Hypothalamus (tissue), 51 donors: ENCODE measurements around the gene ARPC5.
"Not testable (repeated sequence)": the region's sequence is repeated elsewhere in the genome, so short reads cannot be mapped to it uniquely, and the experiment has no call there.

Source experiments
- DNase-seq, 51 donors: peaks; one replicate each; lab custom pipeline; 2025; lab: John Stamatoyannopoulos, UW

The ARPC5 gene

DNA sequence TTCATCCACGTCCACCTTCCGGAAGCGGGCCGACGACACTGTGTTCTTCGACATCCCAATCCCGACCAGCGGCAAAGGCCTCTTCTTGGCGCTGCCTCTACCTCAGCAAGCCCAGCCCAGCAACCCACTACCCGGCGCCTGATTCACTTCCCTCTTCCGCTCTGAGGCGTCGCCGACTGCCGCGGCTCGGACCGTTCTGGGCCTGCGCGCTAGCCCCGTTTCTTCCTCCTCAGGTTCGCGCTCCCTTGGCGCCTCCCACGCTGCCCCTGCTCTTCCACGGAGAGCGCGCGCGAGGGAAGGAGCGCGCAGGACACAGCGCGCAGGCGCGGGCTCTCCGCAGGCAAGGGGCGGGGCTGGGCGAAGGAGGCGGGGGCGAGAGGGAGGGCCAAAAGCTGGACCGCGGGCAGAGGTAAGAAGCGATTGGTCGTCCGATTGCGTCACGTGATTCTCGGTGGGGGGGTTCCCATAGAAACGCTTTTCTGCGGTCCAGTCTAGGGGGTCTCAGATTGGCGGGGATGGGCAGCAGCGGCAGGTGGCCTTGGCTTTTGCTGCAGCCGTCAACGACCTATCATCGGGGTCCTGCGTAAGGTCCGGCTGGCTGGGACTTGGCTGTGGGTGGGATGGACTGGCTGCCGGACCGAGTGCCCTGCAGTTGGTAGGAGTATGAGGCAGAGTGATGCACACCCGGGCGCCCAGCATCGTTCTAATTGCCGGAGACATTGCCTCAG is at the start of gene ARPC5:
TSS of gene ARPC5 (minus strand) at position 178 of the 728 bp plus-strand sequence. CDS start at position 54, 124 bp downstream.
- peak; percentile 84 to 100 (median 96) for DNase-seq

GRCh38 chr1:183685112-183685713 is 49.6 kb upstream of the ARPC5 start:
- DNase-seq: peak in 2 of 51 donors; percentile 8 to 10

DNA sequence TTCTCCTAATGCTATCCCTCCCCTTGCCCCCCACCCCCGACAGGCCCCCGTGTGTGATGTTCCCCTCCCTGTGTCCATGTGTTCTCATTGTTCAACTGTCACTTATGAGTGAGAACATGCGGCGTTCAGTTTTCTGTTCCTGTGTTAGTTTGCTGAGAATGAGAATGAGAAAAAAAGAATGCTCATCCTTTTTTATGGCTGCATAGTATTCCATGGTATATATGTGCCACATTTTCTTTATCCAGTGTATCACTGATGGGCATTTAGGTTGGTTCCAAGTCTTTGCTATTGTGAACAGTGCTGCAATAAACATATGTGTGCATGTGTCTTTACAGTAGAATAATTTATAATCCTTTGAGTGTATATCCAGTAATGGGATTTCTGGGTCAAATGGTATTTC is 43.8 kb upstream of the ARPC5 start:
- DNase-seq: not testable (repeated sequence)

GRCh38 chr1:183678819-183679218 is 43.2 kb upstream of the ARPC5 start:
- DNase-seq: no peak

DNA sequence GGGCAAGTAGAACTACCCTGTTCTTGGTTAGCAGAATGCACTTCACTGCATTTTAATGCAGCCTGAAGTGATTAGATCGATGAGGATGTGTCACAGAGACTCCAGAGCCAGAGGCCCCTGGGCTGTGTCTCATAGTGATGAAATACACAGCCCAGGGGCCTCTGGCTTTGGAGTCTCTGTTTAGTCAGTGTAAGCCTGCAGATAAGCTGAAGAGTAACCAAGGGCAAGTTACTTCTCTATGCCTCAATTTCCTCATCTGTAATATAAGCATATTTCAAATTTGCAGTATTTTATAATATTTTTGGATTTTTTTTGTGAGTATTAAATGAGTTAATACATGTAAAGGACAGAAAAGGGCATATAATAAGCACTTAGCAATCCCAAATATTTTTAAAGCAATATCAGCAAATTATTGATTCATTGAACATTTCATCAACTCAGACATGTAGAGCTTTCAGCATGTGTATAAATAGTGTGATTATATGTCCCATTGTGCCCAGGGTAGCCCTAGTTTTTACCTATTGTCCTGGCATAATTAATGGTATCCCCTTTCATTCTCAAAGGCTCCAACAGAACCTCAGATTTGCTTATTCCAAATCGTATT is 41.1 kb upstream of the ARPC5 start:
- no peak for DNase-seq

- no peak for DNase-seq
Observed at GRCh38 chr1:183675883-183676585, 40.5 kb upstream of the ARPC5 start.

GRCh38 chr1:183675381-183675780 is 39.8 kb upstream of the ARPC5 start:
- no peak for DNase-seq

- DNase-seq: no peak
Observed at GRCh38 chr1:183674886-183675285, 39.3 kb upstream of the ARPC5 start.

- no peak for DNase-seq
Observed at GRCh38 chr1:183674339-183674738, 38.8 kb upstream of the ARPC5 start.

- no peak for DNase-seq
Observed at GRCh38 chr1:183673605-183674323, 38.2 kb upstream of the ARPC5 start.

GRCh38 chr1:183670169-183670568 is 34.6 kb upstream of the ARPC5 start:
- no peak for DNase-seq

DNA sequence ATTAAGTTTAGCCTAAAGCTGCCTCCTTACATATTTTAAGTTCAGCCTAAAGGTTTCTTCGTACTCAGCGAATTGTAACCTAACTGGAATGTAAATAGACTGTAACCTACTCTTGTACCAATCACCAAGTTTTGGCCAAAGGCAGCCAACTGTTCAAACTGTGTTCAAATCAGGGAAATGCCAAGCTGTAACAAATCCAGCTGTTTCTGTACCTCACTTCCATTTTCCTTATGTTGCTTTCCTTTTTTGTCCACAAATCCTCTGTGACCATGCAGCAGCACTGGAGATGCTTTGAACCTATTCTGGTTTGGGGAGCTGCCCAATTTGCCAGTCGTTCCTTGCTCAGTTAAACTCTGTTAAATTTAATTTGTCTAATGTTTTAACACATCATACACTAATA is 20.8 kb upstream of the ARPC5 start:
- DNase-seq: no peak

DNA sequence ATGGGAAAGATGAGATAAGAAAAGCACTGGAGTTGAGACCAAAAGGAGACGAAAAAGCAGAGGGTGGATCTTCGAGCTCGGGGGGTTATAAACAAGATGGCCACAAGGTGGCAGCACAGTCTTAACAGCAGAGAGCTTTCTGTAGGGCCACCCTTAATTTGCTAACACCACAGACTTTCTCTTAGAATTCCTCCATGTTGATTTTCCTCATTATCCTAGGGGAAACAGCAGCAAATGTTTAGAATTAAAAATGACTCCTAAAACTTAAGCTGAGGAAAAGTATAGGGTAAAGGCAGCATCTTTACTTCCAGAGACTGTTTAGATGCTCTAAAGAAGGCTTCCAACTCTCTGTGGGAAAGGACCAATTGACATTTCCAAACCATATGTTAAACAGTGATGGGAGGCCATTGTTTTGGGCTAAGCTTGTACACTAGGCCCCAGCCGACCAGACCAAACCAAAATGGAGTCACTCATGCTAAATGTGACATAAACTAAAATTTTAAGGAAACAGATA is 20.0 kb upstream of the ARPC5 start:
- DNase-seq: peak in 47 of 51 donors; percentile 2 to 90 (median 57)

- DNase-seq: no peak
Observed at GRCh38 chr1:183654706-183655105, 19.1 kb upstream of the ARPC5 start.

GRCh38 chr1:183653876-183654451 is 18.4 kb upstream of the ARPC5 start:
- no peak for DNase-seq

GRCh38 chr1:183653462-183653794 is 17.8 kb upstream of the ARPC5 start:
- DNase-seq: no peak

GRCh38 chr1:183652547-183653461 is 17.2 kb upstream of the ARPC5 start, which contains the start of gene APOBEC4:
TSS of gene APOBEC4 (minus strand) at chr1:183653316. CDS start at chr1:183648781, 4,535 bp downstream.
- peak in 1 of 51 donors; percentile 43 for DNase-seq

GRCh38 chr1:183652107-183652506 is 16.5 kb upstream of the ARPC5 start:
- DNase-seq: no peak

DNA sequence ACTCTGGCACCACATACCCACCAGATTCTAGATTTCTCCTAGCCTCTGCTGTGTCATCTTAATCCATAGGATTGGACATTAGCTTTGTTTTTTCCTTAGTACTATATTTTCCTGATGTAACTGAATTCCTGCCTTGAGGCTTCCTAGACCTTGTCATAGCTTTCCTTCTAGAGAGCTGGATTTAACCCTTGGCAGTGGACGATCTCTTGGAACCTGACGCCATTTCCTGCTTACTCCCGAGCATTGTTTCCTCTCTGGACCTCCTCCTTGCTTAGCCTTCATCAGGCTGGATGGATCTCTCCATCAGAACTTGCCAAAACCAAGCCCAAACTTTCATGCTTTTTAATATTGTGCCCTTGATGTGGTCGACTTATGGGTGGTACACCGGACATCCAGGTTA is 16.0 kb upstream of the ARPC5 start:
- no peak for DNase-seq
